LNCaP clone FGC (cell line): ENCODE measurements around the gene FAR2.
"Not testable (repeated sequence)": the region's sequence is repeated elsewhere in the genome, so short reads cannot be mapped to it uniquely, and the experiment has no call there.

Source experiments
- DNase-seq: peaks from one replicate; pipeline ENCODE4 v3.0.0-alpha.2; 2011; ENCODE audit warnings: low read depth
- H3K4me3 ChIP-seq: 2 replicates; pipeline ENCODE4 v1.5.1; 2011; ENCODE audit warnings: mild to moderate bottlenecking, low read depth, low read length, control low read depth
- TF ChIP-seq, protein P1 (sequence below): IDR thresholded peaks from 2 replicates; pipeline ENCODE4 v1.5.1; 2012; ENCODE audit warnings: mild to moderate bottlenecking; ENCODE audit not compliant: control insufficient read depth, insufficient read depth; ENCODE audit errors: extremely low read depth

FAR2 gene

GRCh38 chr12:29116414-29116813 is 32.7 kb upstream of the FAR2 start:
- no peak overlapping the region for H3K4me3 ChIP-seq
- TF ChIP-seq, protein P1, sequence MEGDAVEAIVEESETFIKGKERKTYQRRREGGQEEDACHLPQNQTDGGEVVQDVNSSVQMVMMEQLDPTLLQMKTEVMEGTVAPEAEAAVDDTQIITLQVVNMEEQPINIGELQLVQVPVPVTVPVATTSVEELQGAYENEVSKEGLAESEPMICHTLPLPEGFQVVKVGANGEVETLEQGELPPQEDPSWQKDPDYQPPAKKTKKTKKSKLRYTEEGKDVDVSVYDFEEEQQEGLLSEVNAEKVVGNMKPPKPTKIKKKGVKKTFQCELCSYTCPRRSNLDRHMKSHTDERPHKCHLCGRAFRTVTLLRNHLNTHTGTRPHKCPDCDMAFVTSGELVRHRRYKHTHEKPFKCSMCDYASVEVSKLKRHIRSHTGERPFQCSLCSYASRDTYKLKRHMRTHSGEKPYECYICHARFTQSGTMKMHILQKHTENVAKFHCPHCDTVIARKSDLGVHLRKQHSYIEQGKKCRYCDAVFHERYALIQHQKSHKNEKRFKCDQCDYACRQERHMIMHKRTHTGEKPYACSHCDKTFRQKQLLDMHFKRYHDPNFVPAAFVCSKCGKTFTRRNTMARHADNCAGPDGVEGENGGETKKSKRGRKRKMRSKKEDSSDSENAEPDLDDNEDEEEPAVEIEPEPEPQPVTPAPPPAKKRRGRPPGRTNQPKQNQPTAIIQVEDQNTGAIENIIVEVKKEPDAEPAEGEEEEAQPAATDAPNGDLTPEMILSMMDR, result no peak
- DNase-seq, result no peak

GRCh38 chr12:29131539-29131938 is 17.5 kb upstream of the FAR2 start:
- H3K4me3 ChIP-seq, result no peak overlapping the region
- TF ChIP-seq, protein P1, result no peak
- DNase-seq, result no peak

DNA sequence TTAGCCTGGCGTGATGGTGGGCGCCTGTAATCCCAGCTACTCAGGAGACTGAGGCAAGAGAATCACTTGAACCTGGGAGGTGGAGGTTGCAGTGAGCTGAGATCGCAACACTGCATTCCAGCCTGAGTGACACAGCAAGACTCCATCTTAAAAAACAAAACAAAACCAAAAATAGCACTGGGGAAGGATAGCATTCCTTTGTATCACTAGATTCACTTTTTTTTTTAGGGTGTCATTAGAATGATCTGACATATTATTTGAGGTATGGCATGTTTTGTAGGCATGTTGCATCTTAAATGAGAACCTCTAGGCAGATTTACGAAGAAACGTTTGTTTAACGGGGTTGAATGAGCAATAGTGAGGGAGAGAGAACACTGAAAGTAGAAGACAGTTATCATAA is 16.8 kb upstream of the FAR2 start:
- TF ChIP-seq, protein P1, result no peak
- no peak for DNase-seq
- no peak overlapping the region for H3K4me3 ChIP-seq

DNA sequence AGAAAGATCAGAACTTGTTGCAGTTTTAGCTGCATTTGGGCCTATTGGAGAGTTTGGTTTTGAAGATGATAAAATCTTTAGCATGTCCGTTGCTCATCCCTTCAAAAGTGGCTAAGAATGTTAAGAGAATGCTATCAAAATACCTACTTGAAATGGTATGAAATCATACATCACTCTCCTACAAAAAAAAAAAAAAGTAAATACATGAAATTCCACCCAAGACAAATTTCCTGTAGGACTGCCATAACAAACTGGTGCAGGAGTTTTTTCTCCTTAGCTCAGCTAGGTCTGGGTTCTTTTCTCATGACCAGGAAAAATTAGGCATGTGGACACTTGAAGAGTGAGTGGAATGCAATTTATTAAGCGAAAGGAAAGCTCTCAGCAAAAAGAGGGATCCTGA is 15.9 kb upstream of the FAR2 start:
- no peak overlapping the region for H3K4me3 ChIP-seq
- DNase-seq, result no peak
- TF ChIP-seq, protein P1, result no peak

- TF ChIP-seq, protein P1, result no peak
- no peak overlapping the region for H3K4me3 ChIP-seq
- no peak for DNase-seq
These were observed 15.4 kb upstream of the FAR2 start for GRCh38 chr12:29133680-29134079.

DNA sequence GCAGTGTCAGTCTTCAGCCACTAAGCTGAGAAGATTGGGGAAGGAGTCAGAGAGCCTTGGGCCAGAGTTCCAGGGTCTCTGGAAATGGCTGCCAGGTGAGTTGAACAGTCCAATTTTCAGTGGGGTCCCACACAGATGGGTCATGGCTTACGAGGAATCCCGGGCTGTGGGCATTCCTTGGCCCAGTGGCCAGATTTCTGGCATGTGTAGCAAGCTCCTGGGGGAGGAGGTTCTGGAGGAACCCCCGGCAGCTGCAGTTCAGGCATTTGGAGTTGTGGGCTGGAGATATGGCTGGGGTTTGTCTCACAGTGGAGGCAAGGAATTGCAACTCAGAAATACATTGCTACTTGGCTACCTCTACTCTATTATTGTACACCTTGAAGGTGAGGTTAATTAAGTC is 10.8 kb upstream of the FAR2 start:
- DNase-seq, H3K4me3 ChIP-seq: not testable (repeated sequence)

DNA sequence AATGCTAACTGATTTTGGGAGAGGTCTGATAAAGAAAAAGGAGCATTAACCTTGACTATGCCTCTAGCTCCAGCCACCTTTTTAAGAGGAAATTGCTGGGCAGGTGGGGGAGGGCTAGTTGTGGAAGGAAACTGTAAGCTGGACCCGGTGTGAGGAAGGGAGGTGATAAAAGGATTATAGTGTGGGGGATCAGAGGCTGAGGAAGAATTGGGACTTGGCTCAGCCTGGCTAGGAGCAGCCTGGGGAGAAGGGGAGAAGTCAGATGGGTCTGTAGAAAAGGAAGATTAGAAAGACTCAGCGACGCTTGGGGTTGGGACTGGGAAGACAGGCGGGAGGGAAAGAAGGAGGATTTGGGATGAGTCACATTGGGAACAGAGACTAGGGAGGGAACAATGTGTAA is 10.2 kb upstream of the FAR2 start:
- not testable (repeated sequence) for DNase-seq, H3K4me3 ChIP-seq

DNA sequence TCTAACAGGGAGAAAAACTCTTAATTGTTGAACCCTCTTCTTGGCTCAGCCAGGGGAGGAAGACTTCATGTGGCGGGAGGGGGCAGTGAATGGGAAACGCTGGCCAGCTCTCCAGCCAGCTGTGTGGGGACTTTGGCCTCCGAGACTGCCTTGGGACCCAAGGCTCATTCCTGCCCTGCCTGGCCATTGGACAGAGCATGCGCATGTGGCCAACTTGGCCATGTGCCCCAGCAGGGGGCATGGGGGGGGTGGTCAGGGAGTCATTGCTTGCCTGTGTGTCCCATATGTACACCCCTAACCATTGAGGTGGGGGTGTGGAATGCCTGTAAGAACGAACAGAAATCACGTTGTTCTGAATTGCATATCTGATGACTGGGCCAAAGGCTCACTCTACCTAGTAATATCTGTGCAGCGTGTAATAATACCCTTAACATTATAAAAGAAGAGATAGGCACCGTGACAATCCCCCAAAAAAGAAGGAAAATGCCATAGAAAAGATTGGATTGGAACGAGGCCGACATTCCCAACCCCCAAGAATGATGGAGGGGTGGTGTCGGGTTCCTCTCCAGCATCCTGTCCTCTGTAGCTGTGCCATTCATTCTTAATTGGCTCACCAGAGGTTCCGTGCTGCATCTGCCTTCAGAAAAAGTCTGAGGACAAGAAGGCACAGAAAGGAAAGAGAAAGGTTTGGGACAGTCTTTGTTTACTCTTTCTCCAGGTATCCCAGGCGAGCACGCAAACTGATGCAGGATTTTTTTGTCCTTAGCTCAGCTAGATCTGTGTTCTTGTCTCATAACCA is 3.5 kb upstream of the FAR2 start:
- TF ChIP-seq, protein P1, result no peak
- no peak overlapping the region for H3K4me3 ChIP-seq
- DNase-seq, result no peak
